Ishikawa (cell line): Measurements from ENCODE around the gene TNFSF13B.

Experiments used
- EP300 ChIP-seq: IDR thresholded peaks from 2 replicates; pipeline ENCODE4 v1.6.1; 2012; ENCODE audit warnings: borderline replicate concordance
- TCF12 ChIP-seq: IDR thresholded peaks from 2 replicates; pipeline ENCODE4 v1.6.1; 2012; ENCODE audit warnings: low read depth

DNA sequence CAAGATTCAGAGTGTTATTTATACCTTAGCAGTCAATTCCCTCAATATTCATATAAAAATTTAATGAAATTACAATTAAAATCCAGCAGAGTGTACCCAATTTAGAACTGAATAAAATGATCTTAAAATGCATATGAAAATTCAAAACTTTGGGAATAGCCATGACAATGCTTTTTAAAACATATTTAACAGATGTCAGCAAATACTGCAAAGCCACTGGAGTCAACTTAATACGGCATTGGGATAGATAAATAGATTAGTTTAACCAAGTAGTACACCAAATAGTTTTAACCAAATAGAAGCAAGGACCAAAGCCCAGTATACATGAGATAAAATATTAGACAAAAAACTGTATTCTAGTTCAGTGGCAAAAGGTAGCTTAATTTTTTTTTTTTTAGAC, 79.8 kb downstream of the TNFSF13B start:
- no peak for TF ChIP-seq EP300
- TF ChIP-seq TCF12 = no peak
